ENCODE measurements around the gene PIEZO2.
"Not testable (repeated sequence)": the region's sequence is repeated elsewhere in the genome, so short reads cannot be mapped to it uniquely, and the experiment has no call there.

The PIEZO2 gene

GRCh38 chr18:11149441-11150270, at the start of gene PIEZO2:
TSS of gene PIEZO2 (minus strand) at chr18:11149569. CDS start at chr18:11148588, 981 bp downstream.
- no peaks in the 10 kb centered on the region for H3K4me1 Mint-ChIP-seq (ENCODE audit: low read depth)
- no peak within 1 kb of the TSS for H3K4me3 Mint-ChIP-seq
- H3K36me3 Mint-ChIP-seq (ENCODE audit: low read depth), result no peaks in the 10 kb centered on the region
- H3K27ac Mint-ChIP-seq, result no peak within 1 kb of the TSS
- peaks cover 49% of the 10 kb centered on the region for H3K27me3 Mint-ChIP-seq
- no peaks in the 10 kb centered on the region for H3K9me3 Mint-ChIP-seq

- H3K36me3 Mint-ChIP-seq (ENCODE audit: low read depth), result no peaks in the 10 kb centered on the region
- no peaks in the 10 kb centered on the region for H3K9me3 Mint-ChIP-seq
- H3K27ac Mint-ChIP-seq, result no peak overlapping the region
- no peaks in the 10 kb centered on the region for H3K4me1 Mint-ChIP-seq (ENCODE audit: low read depth)
- no peaks in the 10 kb centered on the region for H3K27me3 Mint-ChIP-seq
- H3K4me3 Mint-ChIP-seq, result no peak overlapping the region
These were observed 34.3 kb upstream of the PIEZO2 start for GRCh38 chr18:11183637-11184036.

- H3K27me3 Mint-ChIP-seq; H3K4me3 Mint-ChIP-seq; H3K36me3 Mint-ChIP-seq (ENCODE audit: low read depth); H3K4me1 Mint-ChIP-seq (ENCODE audit: low read depth); H3K9me3 Mint-ChIP-seq; H3K27ac Mint-ChIP-seq: not testable (repeated sequence)
These were observed 32.3 kb upstream of the PIEZO2 start for GRCh38 chr18:11181629-11182028.

DNA sequence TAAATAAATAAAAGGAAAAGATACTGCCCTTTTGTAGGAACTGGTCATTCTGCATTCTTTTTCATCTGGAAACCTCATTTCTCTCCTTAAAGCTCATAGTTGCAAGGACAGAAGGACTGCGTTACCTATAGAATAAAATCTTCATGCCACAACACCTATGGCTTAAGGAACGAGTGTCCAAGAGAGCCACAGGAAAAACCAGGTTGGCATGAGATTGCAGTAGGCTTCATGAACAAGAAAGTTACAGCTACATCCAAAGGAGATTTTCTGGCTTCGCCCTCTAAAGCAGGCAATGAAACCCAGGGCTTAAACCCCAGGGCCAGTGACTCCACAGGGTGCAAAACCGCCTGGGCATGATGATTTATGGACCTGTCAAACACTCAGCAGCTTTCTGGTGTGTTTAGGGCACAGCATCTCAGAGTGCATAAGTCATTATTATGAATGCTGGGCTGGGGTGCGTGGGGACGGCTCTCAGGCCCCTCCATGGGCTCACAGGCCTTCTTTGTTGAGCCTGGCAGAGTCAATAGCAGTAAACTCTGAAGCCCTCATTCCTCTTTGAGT, 30.7 kb upstream of the PIEZO2 start:
- Mint-ChIP-seq H3K27me3 (no peaks in the 10 kb centered on the region), H3K9me3 (no peaks in the 10 kb centered on the region), H3K4me3 (no peak overlapping the region), H3K36me3 (ENCODE audit: low read depth) (no peaks in the 10 kb centered on the region), H3K4me1 (ENCODE audit: low read depth) (no peaks in the 10 kb centered on the region), H3K27ac (no peak overlapping the region)

- H3K27ac Mint-ChIP-seq, result peak overlapping the region; percentile 11
These were observed 29.7 kb upstream of the PIEZO2 start for GRCh38 chr18:11178951-11179549.

GRCh38 chr18:11177382-11177781, 28.0 kb upstream of the PIEZO2 start:
- H3K4me1 Mint-ChIP-seq (ENCODE audit: low read depth), result no peaks in the 10 kb centered on the region
- no peak overlapping the region for H3K27ac Mint-ChIP-seq
- H3K4me3 Mint-ChIP-seq, result no peak overlapping the region
- no peaks in the 10 kb centered on the region for H3K9me3 Mint-ChIP-seq
- no peaks in the 10 kb centered on the region for H3K36me3 Mint-ChIP-seq (ENCODE audit: low read depth)
- no peaks in the 10 kb centered on the region for H3K27me3 Mint-ChIP-seq

More at GRCh38 chr18:11178951-11179549, 29.7 kb upstream of the PIEZO2 start:
- H3K4me3 Mint-ChIP-seq, result no peak overlapping the region
- no peaks in the 10 kb centered on the region for H3K4me1 Mint-ChIP-seq (ENCODE audit: low read depth)
- H3K27me3 Mint-ChIP-seq, result no peaks in the 10 kb centered on the region
- no peaks in the 10 kb centered on the region for H3K36me3 Mint-ChIP-seq (ENCODE audit: low read depth)
- no peaks in the 10 kb centered on the region for H3K9me3 Mint-ChIP-seq

DNA sequence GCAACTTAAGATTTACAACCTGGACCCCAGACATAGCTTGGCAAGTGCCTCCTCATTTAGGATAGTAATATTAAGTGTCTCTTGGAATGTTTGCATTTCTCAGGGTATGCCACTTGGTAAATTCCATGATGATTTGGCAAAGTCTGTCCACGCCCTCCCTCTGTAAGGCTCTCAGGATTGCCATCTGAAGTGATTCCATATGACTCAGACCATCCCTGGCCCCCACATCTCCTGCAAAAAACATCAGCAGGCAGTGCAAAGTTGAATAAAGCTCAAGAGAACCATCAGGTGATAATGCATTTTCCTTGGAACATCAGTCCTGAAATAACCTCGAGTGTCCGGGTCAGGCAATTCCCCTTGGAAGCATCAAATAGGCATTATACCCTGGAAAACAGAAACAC, 27.1 kb upstream of the PIEZO2 start:
- Mint-ChIP-seq H3K27me3 (no peaks in the 10 kb centered on the region), H3K9me3 (no peaks in the 10 kb centered on the region), H3K4me3 (no peak overlapping the region), H3K27ac (no peak overlapping the region), H3K36me3 (ENCODE audit: low read depth) (no peaks in the 10 kb centered on the region), H3K4me1 (ENCODE audit: low read depth) (no peaks in the 10 kb centered on the region)

GRCh38 chr18:11175266-11175979, 26.1 kb upstream of the PIEZO2 start:
- Mint-ChIP-seq H3K27me3 (no peaks in the 10 kb centered on the region), H3K36me3 (ENCODE audit: low read depth) (no peaks in the 10 kb centered on the region), H3K27ac (no peak overlapping the region), H3K9me3 (no peaks in the 10 kb centered on the region), H3K4me1 (ENCODE audit: low read depth) (no peaks in the 10 kb centered on the region), H3K4me3 (no peak overlapping the region)

DNA sequence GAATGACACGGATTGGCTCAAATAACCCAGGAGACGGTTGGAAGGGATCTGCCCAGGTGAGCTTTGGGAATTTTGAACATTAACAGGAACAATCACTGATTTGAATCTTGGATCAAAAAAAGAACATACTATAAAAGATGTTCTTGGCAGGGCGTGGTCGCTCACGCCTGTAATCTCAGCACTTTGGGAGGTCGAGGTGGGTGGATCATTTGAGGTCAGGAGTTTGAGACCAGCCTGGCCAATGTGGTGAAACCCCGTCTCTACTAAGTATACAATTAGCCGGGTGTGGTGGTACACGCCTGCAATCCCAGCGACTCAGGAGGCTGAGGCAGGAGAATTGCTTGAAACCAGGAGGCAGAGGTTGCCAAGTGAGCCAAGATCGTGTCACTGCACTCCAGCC, 24.8 kb upstream of the PIEZO2 start:
- H3K4me1 Mint-ChIP-seq (ENCODE audit: low read depth); H3K27me3 Mint-ChIP-seq; H3K9me3 Mint-ChIP-seq; H3K4me3 Mint-ChIP-seq; H3K36me3 Mint-ChIP-seq (ENCODE audit: low read depth): not testable (repeated sequence)
- peak overlapping the region; percentile 31 for H3K27ac Mint-ChIP-seq

DNA sequence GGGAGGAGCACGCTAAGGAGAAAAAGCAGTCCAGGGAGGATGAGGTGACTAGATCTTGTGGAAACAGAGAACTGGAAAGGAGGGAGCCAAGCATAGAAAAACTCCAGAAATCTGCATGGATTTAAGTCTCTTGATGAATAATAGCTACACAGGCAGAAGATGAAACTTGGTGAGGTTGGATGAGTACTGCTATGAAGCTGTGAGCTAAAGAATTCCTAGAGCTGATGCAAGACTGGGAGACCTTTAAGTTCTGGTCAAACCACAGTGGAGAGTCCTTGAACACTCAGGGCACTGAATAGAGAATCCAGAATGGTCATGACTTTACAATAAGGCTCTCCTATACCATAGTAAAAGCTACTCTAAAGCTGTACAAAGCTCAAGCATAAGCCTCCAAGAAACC, 18.4 kb upstream of the PIEZO2 start:
- Mint-ChIP-seq H3K4me3 (no peak overlapping the region), H3K27me3 (peaks cover 12% of the 10 kb centered on the region), H3K9me3 (no peaks in the 10 kb centered on the region), H3K27ac (no peak overlapping the region), H3K36me3 (ENCODE audit: low read depth) (no peaks in the 10 kb centered on the region), H3K4me1 (ENCODE audit: low read depth) (no peaks in the 10 kb centered on the region)

DNA sequence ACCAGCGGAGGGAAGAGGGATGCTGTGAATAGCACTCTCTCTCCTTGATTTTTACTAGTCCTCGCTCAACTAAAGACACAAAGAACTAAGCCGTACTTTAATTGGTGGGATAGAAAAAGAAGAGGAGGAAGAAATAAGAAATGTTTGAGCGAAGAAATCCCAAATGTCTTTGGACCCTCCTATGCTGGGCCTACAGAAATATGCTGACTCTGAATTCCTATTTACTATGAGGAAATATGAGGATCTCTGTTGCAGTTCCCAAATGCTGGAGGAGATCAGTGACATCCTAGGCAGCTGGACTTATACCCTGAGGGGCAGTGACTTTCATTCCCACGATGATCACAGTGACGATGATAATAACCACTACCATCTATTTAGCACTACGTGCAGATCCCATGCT, 16.6 kb upstream of the PIEZO2 start:
- H3K36me3 Mint-ChIP-seq (ENCODE audit: low read depth), result no peaks in the 10 kb centered on the region
- H3K27me3 Mint-ChIP-seq, result peaks cover 12% of the 10 kb centered on the region
- no peaks in the 10 kb centered on the region for H3K4me1 Mint-ChIP-seq (ENCODE audit: low read depth)
- H3K9me3 Mint-ChIP-seq, result no peaks in the 10 kb centered on the region
- H3K4me3 Mint-ChIP-seq, result no peak overlapping the region
- H3K27ac Mint-ChIP-seq, result no peak overlapping the region

GRCh38 chr18:11165138-11165537, 15.8 kb upstream of the PIEZO2 start:
- Mint-ChIP-seq H3K27ac (no peak overlapping the region), H3K27me3 (peaks cover 12% of the 10 kb centered on the region), H3K9me3 (no peaks in the 10 kb centered on the region), H3K4me1 (ENCODE audit: low read depth) (no peaks in the 10 kb centered on the region), H3K36me3 (ENCODE audit: low read depth) (no peaks in the 10 kb centered on the region), H3K4me3 (no peak overlapping the region)

GRCh38 chr18:11163665-11164064, 14.3 kb upstream of the PIEZO2 start:
- Mint-ChIP-seq H3K4me1 (ENCODE audit: low read depth) (no peaks in the 10 kb centered on the region), H3K36me3 (ENCODE audit: low read depth) (no peaks in the 10 kb centered on the region), H3K27me3 (peaks cover 9% of the 10 kb centered on the region), H3K27ac (no peak overlapping the region), H3K9me3 (no peaks in the 10 kb centered on the region), H3K4me3 (no peak overlapping the region)

- Mint-ChIP-seq H3K4me1 (ENCODE audit: low read depth) (no peaks in the 10 kb centered on the region), H3K36me3 (ENCODE audit: low read depth) (no peaks in the 10 kb centered on the region), H3K27me3 (peaks cover 9% of the 10 kb centered on the region), H3K9me3 (no peaks in the 10 kb centered on the region), H3K27ac (no peak overlapping the region), H3K4me3 (no peak overlapping the region)
These were observed 13.5 kb upstream of the PIEZO2 start for GRCh38 chr18:11162889-11163288.

GRCh38 chr18:11162462-11162861, 13.1 kb upstream of the PIEZO2 start:
- no peak overlapping the region for H3K27ac Mint-ChIP-seq
- H3K4me1 Mint-ChIP-seq (ENCODE audit: low read depth), result no peaks in the 10 kb centered on the region
- H3K36me3 Mint-ChIP-seq (ENCODE audit: low read depth), result no peaks in the 10 kb centered on the region
- no peak overlapping the region for H3K4me3 Mint-ChIP-seq
- H3K9me3 Mint-ChIP-seq, result no peaks in the 10 kb centered on the region
- H3K27me3 Mint-ChIP-seq, result peaks cover 9% of the 10 kb centered on the region

Measured in stimulated activated naive CD8-positive, alpha-beta T cell treated with anti-CD3 and anti-CD28 coated beads, Interleukin-15, Interleukin-2, amounts not matched to agents 100 ng/mL and 50 ng/mL, for 24 hours (primary cell).